ENCODE measurements around the gene CCNI.
"Not testable (repeated sequence)": the region's sequence is repeated elsewhere in the genome, so short reads cannot be mapped to it uniquely, and the experiment has no call there.

DNA sequence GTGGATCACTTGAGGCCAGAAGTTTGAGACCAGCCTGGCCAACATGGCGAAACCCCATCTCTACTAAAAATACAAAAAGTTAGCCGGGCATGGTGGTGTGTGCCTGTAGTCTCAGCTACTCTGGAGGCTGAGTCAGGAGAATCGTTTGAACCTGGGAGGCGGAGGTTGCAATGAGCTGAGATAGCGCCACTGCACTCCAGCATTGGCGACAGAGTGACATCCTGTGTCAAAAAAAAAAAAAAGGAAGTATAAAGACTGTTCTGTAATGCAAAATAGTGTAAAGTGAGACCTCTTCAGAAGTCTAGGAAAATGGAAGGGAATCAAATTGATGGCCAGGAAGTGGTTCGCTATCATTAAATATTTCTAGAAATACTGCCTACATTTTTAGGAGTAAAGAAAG lies 5.0 kb upstream of the CCNI start:
- TF ChIP-seq EZH2 (optimal IDR thresholded peaks at IDR 0.05; ENCODE audit: low read depth, low read length), result not testable (repeated sequence)
- TF ChIP-seq, protein P1, sequence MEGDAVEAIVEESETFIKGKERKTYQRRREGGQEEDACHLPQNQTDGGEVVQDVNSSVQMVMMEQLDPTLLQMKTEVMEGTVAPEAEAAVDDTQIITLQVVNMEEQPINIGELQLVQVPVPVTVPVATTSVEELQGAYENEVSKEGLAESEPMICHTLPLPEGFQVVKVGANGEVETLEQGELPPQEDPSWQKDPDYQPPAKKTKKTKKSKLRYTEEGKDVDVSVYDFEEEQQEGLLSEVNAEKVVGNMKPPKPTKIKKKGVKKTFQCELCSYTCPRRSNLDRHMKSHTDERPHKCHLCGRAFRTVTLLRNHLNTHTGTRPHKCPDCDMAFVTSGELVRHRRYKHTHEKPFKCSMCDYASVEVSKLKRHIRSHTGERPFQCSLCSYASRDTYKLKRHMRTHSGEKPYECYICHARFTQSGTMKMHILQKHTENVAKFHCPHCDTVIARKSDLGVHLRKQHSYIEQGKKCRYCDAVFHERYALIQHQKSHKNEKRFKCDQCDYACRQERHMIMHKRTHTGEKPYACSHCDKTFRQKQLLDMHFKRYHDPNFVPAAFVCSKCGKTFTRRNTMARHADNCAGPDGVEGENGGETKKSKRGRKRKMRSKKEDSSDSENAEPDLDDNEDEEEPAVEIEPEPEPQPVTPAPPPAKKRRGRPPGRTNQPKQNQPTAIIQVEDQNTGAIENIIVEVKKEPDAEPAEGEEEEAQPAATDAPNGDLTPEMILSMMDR (IDR thresholded peaks at IDR 0.05; ENCODE audit: low read length), result not testable (repeated sequence)

Data from MM.1S (cell line).